Parathyroid adenoma (tissue), 2 donors: ENCODE data around the gene KCNG1.

Experiments
- H2AFZ ChIP-seq: fragments of 300-600 bp; sonication (generic); one replicate; pipeline ENCODE4 v1.7.0; 2017; ENCODE audit warnings: antibody characterized with exemption, mild to moderate bottlenecking
- H3K27ac ChIP-seq: fragments of 300-600 bp; sonication (generic); one replicate; pipeline ENCODE4 v1.7.0; 2017
- H3K27me3 ChIP-seq: fragments of 300-600 bp; sonication (generic); one replicate; pipeline ENCODE4 v1.7.0; 2017; ENCODE audit warnings: low read length; ENCODE audit not compliant: control insufficient read depth, insufficient read depth
- H3K36me3 ChIP-seq: fragments of 300-600 bp; sonication (generic); one replicate; pipeline ENCODE4 v1.7.0; 2017; ENCODE audit warnings: low read length; ENCODE audit not compliant: control insufficient read depth, insufficient read depth
- H3K4me1 ChIP-seq: fragments of 300-600 bp; sonication (generic); one replicate; pipeline ENCODE4 v1.7.0; 2017; ENCODE audit warnings: control low read depth
- H3K4me2 ChIP-seq: fragments of 300-600 bp; sonication (generic); one replicate; pipeline ENCODE4 v1.7.0; 2017; ENCODE audit warnings: low read length
- H3K4me3 ChIP-seq: fragments of 300-600 bp; sonication (generic); one replicate; pipeline ENCODE4 v1.7.0; 2017; ENCODE audit warnings: low read depth, low read length
- H3K79me2 ChIP-seq: fragments of 300-600 bp; sonication (generic); one replicate; pipeline ENCODE4 v1.7.0; 2017; ENCODE audit warnings: control low read depth
- H3K9ac ChIP-seq: fragments of 300-600 bp; sonication (generic); one replicate; pipeline ENCODE4 v1.7.0; 2017; ENCODE audit warnings: mild to moderate bottlenecking
- H3K9me3 ChIP-seq: fragments of 300-600 bp; sonication (generic); one replicate; pipeline ENCODE4 v1.7.0; 2017; ENCODE audit warnings: low read length; ENCODE audit not compliant: control insufficient read depth
- CTCF ChIP-seq: fragments of 300-600 bp; sonication (generic); IDR thresholded peaks from one replicate; pipeline ENCODE4 v1.7.0; 2017; ENCODE audit warnings: antibody characterized with exemption, mild to moderate bottlenecking
- donor health status: primary hyperparathyroidism.

KCNG1 gene

GRCh38 chr20:50975701-50976330, 47.1 kb downstream of the KCNG1 start:
- TF ChIP-seq CTCF, result no peak
- H3K27ac ChIP-seq, result no peak overlapping the region
- H3K79me2 ChIP-seq, result no peaks in the 10 kb centered on the region
- H3K9me3 ChIP-seq, result no peaks in the 10 kb centered on the region
- peaks cover 9% of the 10 kb centered on the region for H3K4me1 ChIP-seq
- no peak overlapping the region for H3K4me2 ChIP-seq
- no peaks in the 10 kb centered on the region for H3K27me3 ChIP-seq
- H2AFZ ChIP-seq, result no peak overlapping the region
- no peak overlapping the region for H3K4me3 ChIP-seq
- H3K9ac ChIP-seq, result no peak overlapping the region
- no peaks in the 10 kb centered on the region for H3K36me3 ChIP-seq

GRCh38 chr20:50969912-50970311, 53.0 kb downstream of the KCNG1 start:
- H3K79me2 ChIP-seq, result no peaks in the 10 kb centered on the region
- H3K4me3 ChIP-seq, result no peak overlapping the region
- TF ChIP-seq CTCF, result no peak
- no peak overlapping the region for H3K4me2 ChIP-seq
- H3K9me3 ChIP-seq, result no peaks in the 10 kb centered on the region
- H3K27me3 ChIP-seq, result no peaks in the 10 kb centered on the region
- no peaks in the 10 kb centered on the region for H3K36me3 ChIP-seq
- H3K27ac ChIP-seq, result no peak overlapping the region
- no peak overlapping the region for H2AFZ ChIP-seq
- no peak overlapping the region for H3K9ac ChIP-seq
- H3K4me1 ChIP-seq, result peaks cover 9% of the 10 kb centered on the region

- Histone ChIP-seq H3K27me3 (no peaks in the 10 kb centered on the region), H3K9ac (no peak overlapping the region), H3K4me2 (no peak overlapping the region), H3K9me3 (no peaks in the 10 kb centered on the region), H3K4me3 (no peak overlapping the region), H3K36me3 (no peaks in the 10 kb centered on the region), H3K79me2 (no peaks in the 10 kb centered on the region), H2AFZ (no peak overlapping the region), H3K27ac (no peak overlapping the region), H3K4me1 (peaks cover 9% of the 10 kb centered on the region)
- no peak for TF ChIP-seq CTCF
Measured at GRCh38 chr20:50969435-50969834, 53.5 kb downstream of the KCNG1 start.

- Histone ChIP-seq H3K9me3 (no peaks in the 10 kb centered on the region), H3K4me3 (no peak overlapping the region), H3K79me2 (no peaks in the 10 kb centered on the region), H3K4me1 (peaks cover 6% of the 10 kb centered on the region), H3K36me3 (no peaks in the 10 kb centered on the region), H3K27ac (no peak overlapping the region), H3K4me2 (peak overlapping the region; percentile 2), H3K27me3 (no peaks in the 10 kb centered on the region), H3K9ac (no peak overlapping the region), H2AFZ (no peak overlapping the region)
- no peak for TF ChIP-seq CTCF
Measured at GRCh38 chr20:50968289-50968688, 54.6 kb downstream of the KCNG1 start.

- no peak overlapping the region for H3K4me3 ChIP-seq
- no peaks in the 10 kb centered on the region for H3K36me3 ChIP-seq
- H2AFZ ChIP-seq, result peak overlapping the region; percentile 62
- no peak for TF ChIP-seq CTCF
- H3K79me2 ChIP-seq, result no peaks in the 10 kb centered on the region
- peak overlapping the region; percentile 24 for H3K4me2 ChIP-seq
- no peaks in the 10 kb centered on the region for H3K4me1 ChIP-seq
- H3K27ac ChIP-seq, result no peak overlapping the region
- no peak overlapping the region for H3K9ac ChIP-seq
- no peaks in the 10 kb centered on the region for H3K9me3 ChIP-seq
- H3K27me3 ChIP-seq, result no peaks in the 10 kb centered on the region
Measured at GRCh38 chr20:50967586-50967985, 55.3 kb downstream of the KCNG1 start.
